Measurements from ENCODE around the gene ZBTB12. TPM values are rescaled to one million over a fixed set of nuclear protein-coding genes. Genes with fewer than 3 reads are reported as not detected.

Gene ZBTB12
- total RNA-seq, 5 donors from 2014 or later (not counting 1 experiment from before 2014, with no cell fraction given), result 1.0 to 3.5 (median 3.1) TPM

DNA sequence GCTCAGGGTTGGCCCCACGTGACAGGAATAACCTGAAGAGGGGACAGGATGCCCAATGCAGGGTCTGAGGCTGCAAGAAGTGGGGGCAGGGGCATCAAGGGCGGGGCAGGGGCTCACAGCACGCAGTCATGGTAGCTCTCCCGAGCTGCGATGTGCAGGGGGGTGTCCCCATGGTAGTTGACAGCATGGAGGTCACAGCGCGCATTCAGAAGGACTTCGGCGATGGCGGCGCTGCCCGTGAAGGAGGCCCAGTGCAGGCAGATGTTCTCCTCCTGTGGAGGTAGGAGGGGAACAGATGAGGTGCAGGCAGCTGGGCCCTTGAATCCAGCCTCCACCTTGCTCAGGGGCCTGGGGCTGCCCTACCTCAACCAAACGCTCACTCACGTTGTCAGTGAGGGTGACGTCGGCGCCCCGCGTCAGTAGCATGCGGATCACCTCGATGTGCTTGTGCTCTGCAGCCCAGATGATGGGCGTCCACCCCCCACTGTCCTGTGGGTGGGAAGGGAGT, 17.3 kb downstream of the ZBTB12 start:
- ChIA-PET POLR2A (no interaction called here), CTCF (no interaction called here)
- Histone ChIP-seq H3K27me3 (replicated peaks in 1 of 2; ENCODE audit: control insufficient read depth in 2 of 2, extremely low read depth in 1 of 2, insufficient read depth in 2 of 2, low read length in 1 of 2) (no peaks in the 10 kb centered on the region), H3K4me3 (ENCODE audit: control insufficient read depth in 1 of 2, extremely low read depth in 1 of 2, low read length in 1 of 2) (no peak overlapping the region), H3K4me1 (ENCODE audit: control insufficient read depth in 1 of 2, extremely low read depth in 1 of 2, insufficient read depth in 2 of 2, low read length in 2 of 2) (no peaks in the 10 kb centered on the region), H3K36me3 (ENCODE audit: control insufficient read depth in 2 of 2, extremely low read depth in 1 of 2, insufficient read depth in 1 of 2, low read length in 1 of 2) (peaks cover 37 to 92% of the 10 kb centered on the region in 2 donors), H3K27ac (ENCODE audit: low read length) (no peak overlapping the region), H3K9me3 (no peaks in the 10 kb centered on the region)
- Mint-ChIP-seq H3K27ac (no peak overlapping the region), H3K36me3 (peaks cover 52% of the 10 kb centered on the region), H3K9me3 (no peaks in the 10 kb centered on the region), H3K4me1 (peaks cover 0 to 5% (median 0%) of the 10 kb centered on the region in 3 donors), H3K4me3 (no peak overlapping the region), H3K27me3 (no peaks in the 10 kb centered on the region)
- ATAC-seq (replicated peaks in 1 of 4) (no peak), DNase-seq (no peak)
- 97% methylated on average over 12 of the region's 22 CpGs for WGBS (ENCODE audit: insufficient coverage)

DNA sequence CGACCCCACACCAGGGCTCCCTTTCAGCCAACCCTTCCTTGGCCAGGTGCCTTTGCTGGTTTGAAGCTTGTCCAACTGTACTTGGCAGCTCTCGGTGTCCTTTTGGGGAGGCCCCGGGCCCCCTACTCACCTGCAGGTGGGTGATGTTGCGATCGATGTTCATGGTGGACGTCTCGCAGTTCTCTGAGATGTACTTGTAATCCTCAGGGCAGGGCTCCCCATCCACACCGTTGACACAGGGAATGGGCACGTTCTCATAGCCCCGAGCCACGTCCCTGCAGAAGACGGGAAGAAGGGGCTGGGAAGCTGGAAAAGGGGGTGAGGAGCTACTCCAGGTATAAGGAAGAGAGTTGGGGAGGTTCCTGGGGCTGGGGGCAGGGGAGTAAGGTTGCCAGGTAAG, 18.2 kb downstream of the ZBTB12 start:
- H3K27me3 Mint-ChIP-seq, result no peaks in the 10 kb centered on the region
- peaks cover 0 to 5% (median 0%) of the 10 kb centered on the region in 3 donors for H3K4me1 Mint-ChIP-seq
- DNase-seq, result no peak
- H3K27ac ChIP-seq (ENCODE audit: low read length), result no peak overlapping the region
- no peak overlapping the region for H3K4me3 ChIP-seq (ENCODE audit: control insufficient read depth in 1 of 2, extremely low read depth in 1 of 2, low read length in 1 of 2)
- no peak overlapping the region for H3K27ac Mint-ChIP-seq
- ChIA-PET POLR2A (interaction anchor here in 1 of 2 donors (0.7 kb wide), 1 partner anchor 19 kb away, joined by 3 read pairs; no protein-coding TSS in a partner anchor), CTCF (no interaction called here)
- H3K9me3 ChIP-seq, result no peaks in the 10 kb centered on the region
- WGBS (ENCODE audit: insufficient coverage), result 93% methylated on average over 10 of the region's 12 CpGs
- H3K36me3 ChIP-seq (ENCODE audit: control insufficient read depth in 2 of 2, extremely low read depth in 1 of 2, insufficient read depth in 1 of 2, low read length in 1 of 2), result peaks cover 37 to 84% of the 10 kb centered on the region in 2 donors
- H3K4me1 ChIP-seq (ENCODE audit: control insufficient read depth in 1 of 2, extremely low read depth in 1 of 2, insufficient read depth in 2 of 2, low read length in 2 of 2), result no peaks in the 10 kb centered on the region
- H3K9me3 Mint-ChIP-seq, result no peaks in the 10 kb centered on the region
- H3K4me3 Mint-ChIP-seq, result no peak overlapping the region
- no peak for ATAC-seq (replicated peaks in 1 of 4)
- no peaks in the 10 kb centered on the region for H3K27me3 ChIP-seq (replicated peaks in 1 of 2; ENCODE audit: control insufficient read depth in 2 of 2, extremely low read depth in 1 of 2, insufficient read depth in 2 of 2, low read length in 1 of 2)
- peaks cover 51% of the 10 kb centered on the region for H3K36me3 Mint-ChIP-seq

DNA sequence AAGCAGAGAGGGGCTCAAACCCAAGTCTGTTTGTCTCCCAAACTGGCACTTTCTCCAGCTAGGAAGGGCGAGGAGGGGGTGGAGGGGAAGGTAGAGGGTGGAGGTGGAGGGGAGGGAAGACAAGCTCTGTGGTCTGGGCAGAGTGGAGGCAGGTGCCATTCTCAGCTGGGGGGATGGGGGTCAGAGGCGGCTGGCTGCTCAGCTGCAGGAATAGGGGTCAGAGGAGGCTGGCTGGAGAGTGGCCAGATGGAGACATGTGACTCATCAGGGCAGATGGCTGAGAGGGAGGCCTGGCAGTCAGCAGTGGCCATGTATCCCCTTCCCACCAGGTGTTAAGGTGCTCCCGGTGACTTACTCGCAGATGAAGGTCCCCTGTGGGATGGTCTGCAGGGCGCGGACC, 19.5 kb downstream of the ZBTB12 start:
- POLR2A ChIA-PET, result no interaction called here
- Histone ChIP-seq H3K27ac (ENCODE audit: low read length) (no peak overlapping the region), H3K4me3 (ENCODE audit: control insufficient read depth in 1 of 2, extremely low read depth in 1 of 2, low read length in 1 of 2) (no peak overlapping the region), H3K36me3 (ENCODE audit: control insufficient read depth in 2 of 2, extremely low read depth in 1 of 2, insufficient read depth in 1 of 2, low read length in 1 of 2) (peaks cover 28 to 71% of the 10 kb centered on the region in 2 donors), H3K27me3 (replicated peaks in 1 of 2; ENCODE audit: control insufficient read depth in 2 of 2, extremely low read depth in 1 of 2, insufficient read depth in 2 of 2, low read length in 1 of 2) (peaks cover 0 to 3% of the 10 kb centered on the region in 2 experiments), H3K4me1 (ENCODE audit: control insufficient read depth in 1 of 2, extremely low read depth in 1 of 2, insufficient read depth in 2 of 2, low read length in 2 of 2) (no peaks in the 10 kb centered on the region), H3K9me3 (no peaks in the 10 kb centered on the region)
- CTCF ChIA-PET, result no interaction called here
- Mint-ChIP-seq H3K9me3 (no peaks in the 10 kb centered on the region), H3K27ac (no peak overlapping the region), H3K36me3 (peaks cover 49% of the 10 kb centered on the region), H3K4me3 (no peak overlapping the region), H3K4me1 (peaks cover 0 to 5% (median 0%) of the 10 kb centered on the region in 3 donors), H3K27me3 (no peaks in the 10 kb centered on the region)
- no peak for DNase-seq
- 94% methylated on average over 4 of the region's 6 CpGs for WGBS (ENCODE audit: insufficient coverage)
- ATAC-seq (replicated peaks in 1 of 4), result no peak

DNA sequence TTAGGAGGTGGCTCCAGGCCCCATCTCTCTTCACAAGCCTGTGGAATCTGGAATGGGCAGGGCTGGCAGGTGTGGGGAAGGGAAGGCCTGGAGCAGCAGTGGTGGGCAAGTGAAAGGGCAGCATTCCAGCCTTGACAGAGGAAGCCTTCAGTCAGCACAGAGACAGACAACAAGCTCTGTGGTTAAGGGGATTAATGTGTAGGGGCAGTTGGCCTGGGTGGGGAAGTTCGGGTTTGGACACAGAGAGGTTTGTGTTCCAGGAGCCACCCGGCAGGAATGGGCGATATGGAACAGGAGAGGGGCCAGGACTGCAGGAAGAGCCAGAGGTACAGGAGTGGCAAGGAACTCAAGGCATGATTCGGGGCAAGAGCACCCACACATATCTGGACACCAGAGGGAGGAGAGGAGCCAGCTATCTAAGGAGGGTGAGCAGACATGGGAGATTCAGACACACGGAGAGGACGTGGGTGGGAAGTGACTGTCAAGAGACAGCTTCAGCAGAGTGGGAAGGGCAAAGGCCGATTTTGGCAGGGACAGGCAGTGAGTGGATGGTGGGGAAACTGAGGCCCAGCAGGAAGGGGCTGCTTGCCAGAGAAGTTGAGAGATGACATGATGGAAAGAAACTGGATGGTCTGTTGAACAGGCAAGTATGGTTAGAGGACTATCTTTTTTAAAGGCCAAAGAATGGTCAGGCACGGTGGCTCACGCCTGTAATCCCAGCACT, 20.6 kb downstream of the ZBTB12 start:
- Mint-ChIP-seq H3K36me3 (peaks cover 41% of the 10 kb centered on the region), H3K4me3 (no peak overlapping the region), H3K27ac (no peak overlapping the region), H3K27me3 (no peaks in the 10 kb centered on the region), H3K4me1 (peaks cover 0 to 5% (median 0%) of the 10 kb centered on the region in 3 donors), H3K9me3 (no peaks in the 10 kb centered on the region)
- Histone ChIP-seq H3K4me1 (ENCODE audit: control insufficient read depth in 1 of 2, extremely low read depth in 1 of 2, insufficient read depth in 2 of 2, low read length in 2 of 2) (no peaks in the 10 kb centered on the region), H3K36me3 (ENCODE audit: control insufficient read depth in 2 of 2, extremely low read depth in 1 of 2, insufficient read depth in 1 of 2, low read length in 1 of 2) (peaks cover 23 to 60% of the 10 kb centered on the region in 2 donors), H3K4me3 (ENCODE audit: control insufficient read depth in 1 of 2, extremely low read depth in 1 of 2, low read length in 1 of 2) (no peak overlapping the region), H3K27me3 (replicated peaks in 1 of 2; ENCODE audit: control insufficient read depth in 2 of 2, extremely low read depth in 1 of 2, insufficient read depth in 2 of 2, low read length in 1 of 2) (peaks cover 0 to 3% of the 10 kb centered on the region in 2 experiments), H3K9me3 (no peaks in the 10 kb centered on the region), H3K27ac (ENCODE audit: low read length) (no peak overlapping the region)
- ChIA-PET CTCF (interaction anchor here in 1 of 2 donors (0.7 kb wide), 1 partner anchor 70 kb away, joined by 6 read pairs; no protein-coding TSS in a partner anchor), POLR2A (no interaction called here)
- 91% methylated on average over 8 of the region's 9 CpGs for WGBS (ENCODE audit: insufficient coverage)
- DNase-seq (no peak), ATAC-seq (replicated peaks in 1 of 4) (no peak)

DNA sequence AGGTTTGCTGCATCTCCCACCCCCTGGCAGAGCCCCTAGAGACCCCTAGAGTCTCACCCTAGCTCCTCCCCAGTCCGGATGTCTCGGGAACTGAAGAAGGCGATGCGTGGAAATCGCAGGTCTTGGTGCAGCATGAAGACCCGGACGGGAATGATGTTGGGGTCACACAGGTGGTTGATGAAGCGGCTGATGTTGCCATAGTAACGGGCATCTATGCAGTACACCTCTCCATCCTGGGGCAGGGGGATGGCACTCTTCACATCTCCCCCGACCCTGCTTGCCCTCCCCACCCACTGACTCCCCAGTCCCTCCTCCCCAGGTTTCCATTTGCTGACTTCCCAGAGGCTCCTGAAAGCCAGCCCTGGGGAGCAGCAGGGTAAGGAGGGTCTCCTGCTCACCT, 21.3 kb downstream of the ZBTB12 start:
- H3K36me3 ChIP-seq (ENCODE audit: control insufficient read depth in 2 of 2, extremely low read depth in 1 of 2, insufficient read depth in 1 of 2, low read length in 1 of 2), result peaks cover 22 to 55% of the 10 kb centered on the region in 2 donors
- no peak overlapping the region for H3K27ac ChIP-seq (ENCODE audit: low read length)
- no peak overlapping the region for H3K27ac Mint-ChIP-seq
- H3K36me3 Mint-ChIP-seq, result peaks cover 34% of the 10 kb centered on the region
- POLR2A ChIA-PET, result no interaction called here
- CTCF ChIA-PET, result no interaction called here
- H3K4me1 Mint-ChIP-seq, result peaks cover 0 to 5% (median 0%) of the 10 kb centered on the region in 3 donors
- H3K27me3 Mint-ChIP-seq, result no peaks in the 10 kb centered on the region
- no peaks in the 10 kb centered on the region for H3K4me1 ChIP-seq (ENCODE audit: control insufficient read depth in 1 of 2, extremely low read depth in 1 of 2, insufficient read depth in 2 of 2, low read length in 2 of 2)
- peaks cover 0 to 3% of the 10 kb centered on the region in 2 experiments for H3K27me3 ChIP-seq (replicated peaks in 1 of 2; ENCODE audit: control insufficient read depth in 2 of 2, extremely low read depth in 1 of 2, insufficient read depth in 2 of 2, low read length in 1 of 2)
- H3K4me3 ChIP-seq (ENCODE audit: control insufficient read depth in 1 of 2, extremely low read depth in 1 of 2, low read length in 1 of 2), result no peak overlapping the region
- no peak overlapping the region for H3K4me3 Mint-ChIP-seq
- WGBS (ENCODE audit: insufficient coverage), result 96% methylated on average over 5 of the region's 10 CpGs
- no peaks in the 10 kb centered on the region for H3K9me3 ChIP-seq
- DNase-seq (no peak), ATAC-seq (replicated peaks in 1 of 4) (no peak)
- H3K9me3 Mint-ChIP-seq, result no peaks in the 10 kb centered on the region

DNA sequence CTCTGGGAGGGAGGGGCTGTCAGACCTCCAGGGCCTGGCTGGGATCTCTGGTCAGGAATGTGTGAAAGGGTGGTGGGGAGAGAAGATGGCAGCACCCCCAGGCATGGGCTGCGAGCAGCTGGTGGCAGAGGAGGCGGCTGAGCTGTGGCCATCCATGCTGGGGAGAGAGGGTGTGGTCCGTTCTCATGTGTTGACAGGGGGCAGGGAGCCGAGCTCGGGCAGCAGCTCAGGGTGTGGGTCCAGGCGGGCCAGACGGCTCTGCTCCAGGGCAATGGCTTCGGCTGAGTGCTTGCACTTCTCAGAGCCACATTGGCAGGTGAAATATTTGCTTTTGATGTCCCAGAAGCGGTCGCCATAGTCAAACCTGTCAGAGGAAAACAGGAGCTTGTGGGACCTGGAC, 22.0 kb downstream of the ZBTB12 start:
- Mint-ChIP-seq H3K27ac (no peak overlapping the region), H3K36me3 (peaks cover 31% of the 10 kb centered on the region), H3K4me3 (no peak overlapping the region), H3K27me3 (no peaks in the 10 kb centered on the region), H3K9me3 (no peaks in the 10 kb centered on the region), H3K4me1 (peaks cover 0 to 5% (median 0%) of the 10 kb centered on the region in 3 donors)
- Histone ChIP-seq H3K9me3 (no peaks in the 10 kb centered on the region), H3K27me3 (replicated peaks in 1 of 2; ENCODE audit: control insufficient read depth in 2 of 2, extremely low read depth in 1 of 2, insufficient read depth in 2 of 2, low read length in 1 of 2) (peaks cover 0 to 3% of the 10 kb centered on the region in 2 experiments), H3K27ac (ENCODE audit: low read length) (no peak overlapping the region), H3K4me3 (ENCODE audit: control insufficient read depth in 1 of 2, extremely low read depth in 1 of 2, low read length in 1 of 2) (no peak overlapping the region), H3K36me3 (ENCODE audit: control insufficient read depth in 2 of 2, extremely low read depth in 1 of 2, insufficient read depth in 1 of 2, low read length in 1 of 2) (peaks cover 22 to 49% of the 10 kb centered on the region in 2 donors), H3K4me1 (ENCODE audit: control insufficient read depth in 1 of 2, extremely low read depth in 1 of 2, insufficient read depth in 2 of 2, low read length in 2 of 2) (no peaks in the 10 kb centered on the region)
- 86% methylated on average over 10 of the region's 10 CpGs for WGBS (ENCODE audit: insufficient coverage)
- no peak for DNase-seq
- POLR2A ChIA-PET, result no interaction called here
- ATAC-seq (replicated peaks in 1 of 4), result no peak
- CTCF ChIA-PET, result no interaction called here

Data from T-cell (primary cell).